NCI-H2081 (cell line): Measurements from ENCODE around the gene UTS2R.

Source experiments
- DNase-seq, 2 experiments: peaks; one replicate each; lab custom pipeline; 2025; lab: John Stamatoyannopoulos, UW

The UTS2R gene

DNA sequence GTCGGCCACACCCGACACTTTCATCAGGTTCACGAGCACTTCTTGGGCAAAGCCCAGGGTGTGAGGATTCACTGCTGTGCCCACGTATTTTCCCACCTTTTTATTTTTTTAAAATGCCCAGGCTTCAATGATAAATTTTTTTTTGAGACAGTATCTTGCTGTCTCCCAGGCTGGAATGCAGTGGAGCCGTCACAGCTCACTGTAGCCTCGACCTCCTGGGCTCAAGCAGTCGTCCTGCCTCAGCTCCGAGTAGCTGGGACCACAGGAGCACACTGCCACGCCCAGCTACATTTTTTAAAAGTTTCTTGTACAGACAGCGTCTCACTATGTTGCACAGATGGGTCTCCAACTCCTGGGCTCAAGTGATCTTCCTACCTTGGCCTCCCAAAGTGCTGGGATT lies 17.8 kb downstream of the UTS2R start:
- DNase-seq = no peak

DNA sequence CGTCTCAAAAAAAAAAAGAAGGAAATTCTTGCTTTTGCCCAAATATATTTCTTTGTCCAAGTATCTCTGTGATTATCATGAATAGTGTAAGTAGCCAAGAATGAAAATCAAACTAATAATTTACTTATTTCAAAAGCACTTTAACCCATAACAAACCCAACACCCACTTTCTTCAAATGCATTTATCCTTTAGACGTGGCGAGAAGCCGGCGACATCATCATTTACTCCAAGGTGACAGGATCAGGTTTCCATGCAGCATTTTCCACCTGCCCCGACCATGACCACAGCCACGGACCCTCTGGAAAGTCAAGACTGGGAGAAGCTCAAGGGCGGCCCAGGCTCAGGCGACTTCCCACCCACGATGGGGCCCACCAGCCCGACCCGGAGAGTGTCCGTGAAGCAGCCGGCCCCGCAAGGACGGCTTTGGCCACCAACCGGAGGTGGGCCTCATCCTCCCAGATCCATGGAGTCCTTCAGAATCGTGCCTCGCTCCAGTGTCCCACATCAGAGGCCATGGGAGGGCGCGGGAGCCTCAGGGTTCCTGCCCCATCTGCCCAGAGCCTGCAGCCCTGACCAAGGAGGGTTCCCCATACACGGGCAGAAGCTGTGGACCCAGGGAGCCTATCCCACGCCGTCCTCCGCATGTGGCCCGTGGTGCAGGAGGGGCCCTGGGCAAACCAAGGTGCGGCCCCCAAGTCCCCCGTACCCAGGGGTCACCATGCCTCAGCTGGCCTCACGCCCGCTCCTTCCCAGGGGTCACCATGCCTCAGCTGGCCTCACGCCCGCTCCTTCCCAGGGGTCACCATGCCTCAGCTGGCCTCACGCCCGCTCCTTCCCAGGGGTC lies 18.7 kb downstream of the UTS2R start:
- no peak for DNase-seq

DNA sequence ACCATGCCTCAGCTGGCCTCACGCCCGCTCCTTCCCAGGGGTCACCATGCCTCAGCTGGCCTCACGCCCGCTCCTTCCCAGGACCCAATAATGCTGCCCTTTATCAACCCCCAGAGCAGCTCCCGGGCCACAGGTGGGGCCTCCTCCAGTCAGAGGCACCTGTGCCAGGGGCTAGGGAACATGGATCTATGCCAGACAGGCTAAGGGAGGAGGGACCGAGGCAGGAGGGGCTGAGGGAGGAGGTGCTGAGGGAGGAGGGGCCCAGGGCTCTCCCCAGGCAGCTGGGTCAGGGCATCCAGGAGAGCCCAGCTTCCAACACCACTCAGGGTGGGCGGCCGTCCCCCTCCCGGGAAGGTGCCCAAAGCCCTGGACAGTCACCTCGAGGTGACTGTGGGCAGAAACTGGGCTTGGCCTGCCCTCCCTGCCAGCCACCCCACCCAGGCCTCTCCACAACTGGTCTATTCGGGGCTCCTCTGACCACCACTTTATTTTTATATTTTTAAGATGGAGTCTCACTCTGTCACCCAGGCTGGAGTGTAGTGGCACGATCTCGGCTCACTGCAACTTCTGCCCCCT lies 19.4 kb downstream of the UTS2R start:
- DNase-seq = no peak

DNA sequence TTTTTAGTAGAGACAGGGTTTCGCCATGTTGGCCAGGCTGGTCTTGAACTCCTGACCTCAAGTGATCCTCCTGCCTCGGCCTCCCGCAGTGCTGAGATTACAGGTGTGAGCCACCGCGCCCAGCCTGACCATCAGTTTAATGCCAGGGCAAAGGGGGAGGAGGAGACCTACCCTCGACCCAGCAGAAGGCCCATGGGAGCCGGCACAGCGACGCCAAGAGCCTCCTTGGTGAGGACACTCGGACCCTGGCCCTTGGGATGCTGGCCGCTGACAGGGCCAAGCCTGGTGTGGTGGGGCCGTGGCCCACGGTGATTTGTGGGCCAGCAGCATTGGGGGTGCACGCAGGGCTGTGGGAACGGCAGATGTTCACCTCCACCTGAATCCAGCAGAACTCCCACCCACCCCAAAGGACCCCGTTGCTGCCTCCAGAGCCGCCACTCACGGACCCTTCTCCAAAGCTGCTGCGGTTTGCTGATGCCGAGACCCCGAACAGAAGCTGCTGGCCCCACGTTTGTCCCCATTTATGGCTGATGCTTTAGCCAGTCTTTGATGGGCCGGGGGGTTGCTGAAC lies 20.0 kb downstream of the UTS2R start:
- DNase-seq = no peak

DNA sequence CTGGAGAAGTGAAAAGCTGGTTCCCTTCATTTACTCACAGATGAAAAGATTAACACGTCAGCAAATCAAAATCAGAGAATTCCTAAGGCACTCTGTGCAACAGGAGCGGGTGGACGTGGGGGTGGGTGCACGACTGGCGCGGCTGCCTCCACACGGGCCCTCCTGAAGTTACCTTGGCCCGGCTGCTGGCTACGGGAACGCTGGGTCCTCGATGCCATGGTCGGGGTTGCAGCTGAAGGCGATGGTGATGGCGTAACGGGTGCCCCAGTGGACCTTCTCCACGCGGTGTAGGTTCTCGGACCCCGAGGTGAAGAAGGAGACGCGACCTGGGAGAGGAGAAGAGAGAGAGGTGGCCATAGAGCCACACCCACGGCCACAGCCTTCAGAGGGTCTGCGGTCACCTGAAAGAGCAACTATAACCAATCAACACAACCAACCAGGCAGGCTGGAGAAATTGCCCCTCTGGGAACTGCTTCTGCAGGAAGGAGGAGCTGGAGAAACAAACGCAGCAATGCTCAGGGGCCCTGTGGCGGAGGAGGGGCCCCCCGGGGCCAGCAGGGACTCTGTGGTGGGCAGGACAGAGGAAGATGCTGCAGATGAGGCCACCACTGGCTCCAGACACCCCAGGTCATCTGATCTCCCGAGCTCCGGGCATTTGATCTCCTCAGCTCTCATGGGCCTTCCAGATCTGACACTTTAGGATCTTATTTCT lies 20.8 kb downstream of the UTS2R start:
- DNase-seq = no peak

DNA sequence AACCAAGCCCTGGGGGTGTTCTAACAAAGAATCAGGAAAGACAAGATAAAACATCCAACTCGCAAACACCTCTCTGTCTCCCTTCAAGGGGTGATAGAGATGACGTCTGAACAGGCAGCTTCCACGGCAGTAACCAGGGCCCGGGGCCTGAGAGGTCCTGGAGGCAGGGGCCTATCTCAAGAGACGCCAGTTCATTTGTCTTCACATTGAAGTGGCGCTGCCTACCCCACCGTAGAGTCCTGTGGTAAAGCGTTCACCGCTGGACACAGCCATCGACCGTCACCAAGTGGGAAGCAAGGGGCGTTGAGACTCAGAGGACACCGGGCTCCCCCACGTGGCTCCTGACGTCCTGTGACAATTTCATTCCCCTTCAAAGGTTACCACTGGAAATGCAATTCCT lies 21.4 kb downstream of the UTS2R start:
- DNase-seq = no peak

DNA sequence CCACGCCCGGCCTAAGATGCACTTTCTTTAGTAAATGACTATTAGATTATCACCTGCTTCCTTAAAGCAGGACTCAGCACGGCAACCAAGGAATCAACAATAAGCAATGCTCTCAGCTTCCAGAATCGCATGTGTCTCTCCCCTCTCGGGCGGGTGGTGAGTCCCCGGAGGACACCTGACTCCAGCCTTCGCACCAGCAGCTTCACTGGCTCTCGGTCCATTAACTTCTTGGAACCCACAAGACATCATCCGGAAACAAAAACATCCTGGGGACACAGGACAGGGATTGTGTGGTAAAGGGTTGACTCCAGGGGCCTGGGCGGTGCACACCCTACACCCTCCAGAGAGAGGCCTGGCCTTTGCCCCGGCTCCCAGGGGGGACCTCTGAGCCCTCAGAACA lies 22.7 kb downstream of the UTS2R start:
- no peak for DNase-seq

DNA sequence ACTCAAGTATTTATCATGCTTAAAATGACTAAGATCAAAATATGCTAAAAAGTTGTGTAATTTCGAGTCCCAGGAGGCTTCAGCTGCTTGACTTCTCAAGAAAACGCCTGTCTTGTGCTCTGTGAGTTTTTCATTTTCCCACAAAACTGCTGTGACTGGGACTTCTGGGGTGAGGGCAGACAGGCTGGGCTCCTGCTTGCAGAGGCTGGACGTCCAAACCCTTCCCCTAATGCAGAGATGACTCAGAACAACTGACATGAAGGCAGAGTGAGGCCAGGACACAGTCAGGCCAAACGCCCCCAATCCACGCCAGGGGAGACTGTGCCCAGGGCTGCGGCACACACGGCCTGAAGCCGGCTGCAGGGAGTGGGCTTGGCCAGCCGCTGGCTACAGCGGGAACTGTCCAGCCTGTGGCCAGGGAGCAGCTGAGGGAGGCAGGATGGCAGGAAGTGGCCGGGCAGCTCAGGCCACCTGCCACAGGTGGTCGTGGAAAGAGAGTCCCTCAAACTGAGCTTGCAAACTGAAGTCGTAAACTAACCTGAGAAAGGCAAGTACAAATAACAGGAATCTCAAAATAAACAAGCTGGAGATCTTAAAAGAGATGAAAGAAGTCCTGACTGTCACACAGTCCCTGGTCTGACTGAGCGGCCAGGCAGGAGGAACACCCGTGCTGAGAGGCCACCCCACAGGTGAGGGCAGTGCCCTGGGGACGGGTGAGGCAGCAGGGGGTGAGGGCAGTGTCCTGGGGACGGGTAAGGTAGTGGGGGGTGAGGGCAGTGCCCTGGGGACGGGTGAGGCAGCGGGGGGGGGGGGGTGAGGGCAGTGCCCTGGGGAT lies 25.3 kb downstream of the UTS2R start:
- DNase-seq = no peak

DNA sequence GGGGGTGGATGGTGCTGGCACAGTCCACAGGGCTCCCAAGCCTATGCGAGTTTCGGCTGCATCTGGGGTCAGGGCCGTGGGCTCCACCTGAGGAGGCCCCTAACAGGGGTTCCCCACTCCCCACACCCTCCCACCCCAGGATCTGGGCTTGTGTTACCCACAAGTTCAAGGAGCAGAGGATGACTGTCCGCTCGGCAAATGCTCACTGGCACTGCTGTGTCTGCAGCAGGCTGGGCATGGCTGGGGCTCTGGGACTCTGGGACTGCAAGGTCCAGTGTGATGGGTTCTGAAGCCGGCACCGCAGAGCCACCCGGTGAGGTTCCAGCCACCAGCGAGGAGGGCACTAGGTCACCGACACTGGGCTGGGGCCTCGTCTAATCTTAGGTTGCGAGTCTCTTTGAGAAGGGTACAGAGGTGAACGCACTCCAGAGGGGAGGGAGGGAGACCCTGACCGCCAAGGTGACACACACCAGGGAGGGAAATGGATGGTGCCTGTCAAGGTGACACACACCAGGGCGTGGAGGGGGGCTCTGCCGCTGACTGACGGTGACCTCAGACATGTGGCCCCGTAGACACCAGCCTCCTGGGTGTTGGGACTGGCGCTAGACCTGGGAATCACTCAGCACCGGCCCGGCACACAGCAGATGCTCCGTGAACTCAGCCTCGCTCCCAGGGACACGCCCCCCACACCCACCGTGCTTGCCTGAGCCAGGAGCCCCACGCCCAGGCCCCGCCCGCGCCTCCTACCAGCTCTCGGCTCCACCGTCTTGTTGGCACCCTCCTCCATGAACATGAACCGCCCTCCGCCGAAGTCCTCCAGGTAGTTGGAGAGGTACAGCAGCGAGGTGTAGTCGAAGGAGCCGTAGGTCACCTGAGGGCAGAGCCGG lies 26.1 kb downstream of the UTS2R start:
- DNase-seq = no peak

DNA sequence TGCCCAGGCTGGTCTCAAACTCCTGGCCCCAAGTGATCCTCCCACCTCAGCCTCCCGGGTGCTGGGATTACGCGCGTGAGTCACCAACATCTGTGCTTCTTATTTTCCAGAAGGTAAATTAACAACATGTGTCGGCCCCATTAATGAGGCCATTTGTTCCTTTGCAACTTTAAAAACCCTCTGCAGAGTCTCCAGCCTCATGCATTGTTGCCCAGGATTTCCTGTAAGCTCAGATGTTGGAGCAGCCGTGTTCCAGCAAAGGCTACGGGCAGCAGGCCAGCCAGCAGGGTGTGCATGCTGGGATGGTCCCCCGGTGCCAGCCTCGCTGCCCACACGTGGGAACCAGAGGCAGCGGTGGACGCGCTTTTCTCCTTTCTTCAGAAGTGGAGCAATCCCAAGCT lies 27.5 kb downstream of the UTS2R start:
- DNase-seq = peak in 1 of 2 experiments; percentile 65

DNA sequence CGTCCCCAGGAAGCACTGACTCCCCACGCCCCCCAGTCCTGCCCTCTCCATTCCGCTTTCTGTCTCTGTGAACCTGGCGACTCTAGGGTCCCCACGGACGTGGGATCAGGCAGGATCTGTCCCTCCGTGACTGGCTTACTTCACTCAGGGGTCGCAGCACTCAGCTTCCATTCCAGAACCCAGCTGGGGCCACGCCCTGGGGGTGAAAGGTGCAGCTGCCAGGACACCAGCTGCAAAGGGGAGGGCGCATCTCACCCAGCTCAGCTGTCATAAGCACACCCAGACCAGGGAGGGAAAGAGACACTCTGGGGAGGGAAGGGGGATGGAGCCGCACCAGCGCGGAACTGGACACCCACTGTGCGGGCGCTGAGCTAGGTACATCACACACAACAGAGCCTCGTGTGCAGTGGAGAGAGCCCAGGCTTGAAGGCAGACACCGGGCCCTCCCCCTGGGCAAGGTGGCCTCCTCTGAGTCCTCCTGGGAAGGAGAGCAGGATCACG lies 28.1 kb downstream of the UTS2R start:
- DNase-seq = peak; percentile 31 to 60

DNA sequence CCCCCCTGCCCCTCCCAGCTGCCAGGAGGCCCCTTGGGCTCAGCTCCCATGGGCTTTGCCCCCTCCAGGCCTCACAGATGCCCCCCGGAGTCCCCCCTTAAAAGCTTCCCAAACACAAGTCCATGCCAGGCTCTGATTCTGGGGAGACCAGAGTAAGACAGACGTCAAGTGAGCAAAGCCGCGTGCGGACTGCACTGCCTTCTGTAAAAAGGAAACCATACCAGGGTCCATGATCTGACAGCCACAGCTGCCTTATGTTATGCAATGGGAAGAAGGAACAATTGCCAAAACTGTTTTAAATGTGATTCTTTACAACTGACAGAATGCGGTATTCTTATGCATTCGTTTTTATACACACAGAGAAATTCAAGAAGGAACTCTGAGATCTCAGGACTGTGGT lies 28.6 kb downstream of the UTS2R start:
- no peak for DNase-seq

DNA sequence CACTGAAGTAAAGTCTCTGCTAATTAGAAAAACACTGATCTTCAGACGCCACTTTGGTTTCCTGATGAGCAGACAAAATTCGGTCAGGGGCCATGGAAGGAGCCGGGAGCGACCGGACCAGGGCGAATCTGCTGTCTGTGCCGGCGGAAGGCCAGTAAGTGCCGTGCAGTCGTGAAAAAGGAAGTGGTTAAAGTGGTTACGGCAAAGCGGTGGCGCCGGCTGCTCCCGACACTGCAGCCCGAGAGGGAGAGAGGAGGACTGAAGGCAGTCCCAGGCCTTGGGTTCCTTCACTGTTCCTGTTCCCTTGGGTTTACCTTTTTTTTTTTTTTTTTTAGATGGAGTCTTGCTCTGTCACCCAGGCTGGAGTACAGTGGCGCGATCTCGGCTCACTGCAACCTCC lies 29.3 kb downstream of the UTS2R start:
- no peak for DNase-seq

DNA sequence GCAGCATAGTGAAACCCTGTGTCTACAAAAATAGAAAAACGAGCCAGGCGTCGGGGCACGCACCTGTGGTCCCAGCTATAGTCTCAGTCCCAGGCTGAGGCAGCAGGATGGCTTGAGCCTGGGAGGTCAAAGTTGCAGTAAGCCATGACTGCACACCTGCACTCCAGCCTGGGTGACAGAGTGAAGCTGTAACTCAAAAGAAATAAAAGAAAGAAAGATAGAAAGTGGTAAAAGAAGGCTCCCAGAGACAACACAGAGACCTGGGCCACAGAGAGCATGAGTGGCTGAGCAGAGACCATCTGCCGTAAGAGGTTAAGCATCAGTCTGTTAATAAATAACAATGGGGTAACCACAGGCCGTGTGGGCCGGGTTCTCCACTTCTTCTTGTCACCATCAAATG lies 31.3 kb downstream of the UTS2R start:
- no peak for DNase-seq

DNA sequence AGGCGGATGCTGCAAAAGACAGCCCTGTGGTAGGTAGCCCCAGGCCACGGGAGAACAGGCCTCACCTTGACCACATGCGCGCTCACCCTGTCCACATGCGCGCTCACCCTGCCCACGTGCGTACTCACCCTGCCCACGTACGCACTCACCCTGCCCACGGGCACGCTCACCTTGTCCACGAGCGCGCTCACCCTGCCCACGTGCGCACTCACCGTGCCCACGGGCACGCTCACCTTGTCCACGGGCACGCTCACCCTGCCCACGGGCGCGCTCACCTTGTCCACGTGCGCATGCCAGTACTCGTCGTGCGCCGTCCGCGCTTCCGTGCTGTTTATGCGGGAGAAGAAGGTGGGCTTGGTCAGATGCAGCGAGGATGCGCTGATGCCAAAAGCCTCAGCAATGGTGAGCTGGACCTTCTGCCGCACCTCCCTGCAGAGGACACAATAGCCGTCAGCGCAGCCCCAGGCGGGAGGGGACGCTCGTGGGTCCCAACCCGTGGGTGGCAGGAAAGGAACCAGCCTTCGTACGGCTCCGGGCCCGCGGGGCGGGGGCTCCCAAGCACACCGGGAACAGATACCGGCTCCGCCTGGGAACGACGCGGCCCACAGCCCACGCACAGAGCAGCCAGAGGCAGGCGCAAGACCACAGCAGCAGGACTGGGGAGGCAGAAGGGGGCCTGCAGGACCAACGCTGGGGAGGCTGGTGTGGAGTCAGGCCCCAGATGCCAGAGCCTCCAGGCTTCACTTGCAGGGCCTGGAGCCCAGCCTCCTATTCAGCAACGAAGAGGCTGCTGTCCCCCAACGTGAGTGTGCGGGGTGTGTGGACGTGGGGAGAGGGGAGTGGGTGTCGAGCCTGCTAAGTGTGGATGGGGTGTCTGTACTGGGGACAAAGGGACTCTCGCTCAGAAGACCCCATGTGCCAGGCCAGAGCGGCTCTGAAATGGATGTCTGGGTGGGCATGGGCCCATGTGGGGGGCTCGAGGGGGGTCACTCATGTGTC lies 32.4 kb downstream of the UTS2R start:
- DNase-seq = no peak

DNA sequence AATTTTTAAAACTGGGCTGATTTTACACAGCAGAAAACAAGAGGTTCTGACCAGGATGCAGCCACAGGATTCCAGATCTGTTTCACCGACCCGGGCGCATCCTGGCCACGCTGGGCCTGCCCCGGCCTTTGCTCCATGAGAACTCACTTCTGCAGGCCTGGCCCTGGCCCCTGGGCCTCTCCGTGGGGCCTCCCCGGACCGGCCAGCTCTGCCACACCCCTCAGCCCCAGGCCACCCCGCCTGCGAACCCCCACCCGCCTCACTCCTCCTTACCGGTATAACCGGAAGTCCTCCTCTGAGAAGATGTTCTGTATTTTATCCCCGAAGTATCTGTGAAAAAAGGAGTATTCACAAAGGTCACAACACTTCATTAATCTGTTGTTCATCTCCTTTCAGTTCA lies 33.5 kb downstream of the UTS2R start:
- DNase-seq = no peak

DNA sequence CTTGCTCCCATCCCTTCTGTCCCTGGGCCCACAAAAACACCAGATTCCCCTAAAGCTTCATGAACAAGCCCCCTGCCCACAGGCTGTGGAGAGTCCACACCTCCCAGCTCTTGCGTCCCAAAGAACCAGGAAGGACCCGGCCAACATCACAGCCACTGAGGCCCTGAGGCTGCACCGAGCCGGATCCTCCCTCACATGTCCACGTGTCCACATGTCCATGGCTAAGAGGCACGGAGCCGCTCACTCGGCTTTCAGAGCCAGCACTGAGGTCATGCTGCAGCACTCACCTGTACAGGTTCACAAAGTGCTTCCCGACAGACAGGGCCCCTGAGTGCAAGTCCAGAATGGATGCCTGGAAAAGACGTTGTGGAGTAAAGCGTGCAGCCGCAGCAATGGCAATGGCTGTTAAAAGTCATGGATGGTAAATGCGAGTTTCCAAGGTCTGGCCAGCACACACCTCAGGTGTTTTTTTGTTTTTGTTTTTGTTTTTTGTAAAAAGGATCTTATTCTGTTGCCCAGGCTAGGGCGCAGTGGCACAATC lies 34.6 kb downstream of the UTS2R start:
- DNase-seq = no peak

DNA sequence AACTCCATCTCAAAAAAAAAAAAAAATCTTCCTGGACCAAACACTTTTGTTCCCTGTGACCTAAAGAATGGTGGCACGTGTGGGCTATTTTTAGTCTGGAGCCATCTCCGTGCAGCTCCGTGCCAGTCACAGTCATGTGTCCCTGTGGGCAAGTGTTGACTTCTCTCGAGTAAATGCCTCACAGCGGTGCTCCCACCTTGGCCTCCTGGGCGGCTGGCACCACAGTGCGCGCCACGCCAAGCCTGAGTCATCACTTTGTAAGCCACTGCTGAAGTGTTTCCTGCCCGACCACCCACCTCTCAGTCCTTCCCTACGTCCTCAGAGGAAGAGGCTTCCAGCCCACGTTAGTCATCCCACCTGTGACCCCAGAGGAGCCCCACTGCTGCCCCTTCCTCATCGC lies 35.7 kb downstream of the UTS2R start:
- no peak for DNase-seq

DNA sequence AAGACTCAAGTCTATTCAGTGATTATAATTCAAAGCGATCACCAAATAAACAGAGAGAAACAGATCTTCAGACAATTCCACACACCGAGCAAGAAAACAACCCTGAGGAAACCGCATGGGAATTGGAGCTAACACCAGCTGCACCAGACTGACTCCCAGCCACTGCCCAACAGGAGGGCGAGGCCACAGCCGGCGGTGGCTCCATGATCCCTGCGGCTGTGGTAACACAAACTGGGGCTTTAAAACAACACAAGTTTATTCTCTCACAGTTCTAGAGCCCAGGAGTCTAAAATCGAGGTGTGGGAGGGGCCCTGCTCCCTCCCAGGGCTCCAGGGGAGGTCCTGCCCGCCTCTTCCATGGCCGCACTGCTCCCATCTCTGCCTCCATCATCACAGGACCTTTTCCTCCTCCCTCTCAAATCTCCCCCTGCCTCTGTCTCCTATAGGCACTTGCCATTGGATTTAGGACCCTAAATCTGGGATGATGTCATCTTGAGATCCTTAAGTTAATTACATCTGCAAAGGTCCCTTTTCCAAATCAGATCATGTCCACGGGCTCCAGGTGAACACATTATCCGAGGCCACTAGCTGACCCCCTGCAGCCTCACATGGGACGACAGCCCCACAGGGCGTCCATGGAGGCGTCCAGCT lies 36.8 kb downstream of the UTS2R start:
- DNase-seq = no peak
